HepG2 (cell line): Measurements from ENCODE around the gene ZNF621. TPM values are rescaled to one million over a fixed set of nuclear protein-coding genes. Genes with fewer than 3 reads are reported as not detected.

Source experiments
- ATAC-seq: fragments of 200-7000 bp; cut with Tn5 transposase; 3 replicates; pipeline ENCODE4 v1.9.1; 2020; ENCODE audit warnings: mild to moderate bottlenecking, moderate library complexity
- BruUV-seq: library from RNA; stranded (reverse); fragments of 400-500 nt; replicated peaks from 2 replicates; lab custom pipeline; 2021; lab: Mats Ljungman, UMichigan
- CTCF ChIA-PET: fragments of 300-600 bp; formaldehyde crosslinking; extraction: SDS; loops from one replicate; lab custom pipeline; 2021; ENCODE audit warnings: low total read pairs, inconsistent platforms, low intra/inter-chr PET ratio; lab: Yijun Ruan, JAX
- POLR2A ChIA-PET: fragments of 350-600 bp; sonication (Branson Sonifier 250); formaldehyde crosslinking; loops from one replicate; lab custom pipeline; 2020; ENCODE audit warnings: antibody characterized with exemption, inconsistent platforms; lab: Yijun Ruan, JAX
- DNase-seq: peaks from one replicate; pipeline ENCODE4 v3.0.0-alpha.2; 2015; ENCODE audit warnings: low spot score
- FAIRE-seq: peaks from 3 replicates; lab custom pipeline; 2011; peaks lifted over from hg19 to GRCh38; lab: Jason Lieb, UNC
- H2AFZ ChIP-seq: one replicate; pipeline ENCODE4 v1.6.1; 2011; ENCODE audit warnings: low read length, inconsistent platforms
- H3K27ac ChIP-seq: fragments of 300-600 bp; 3 replicates; pipeline ENCODE4 v1.8.0; 2011; ENCODE audit warnings: mixed run types, mild to moderate bottlenecking, mixed read lengths, low read length, inconsistent platforms; ENCODE audit not compliant: insufficient read depth; ENCODE audit errors: extremely low read length
- H3K27me3 ChIP-seq, 2 experiments: fragments of 200-600 bp in 1 of 2; 2 replicates in 1 of 2; 3 replicates in 1 of 2; pipeline versions ENCODE4 v1.6.0 to v1.8.0; 2011; ENCODE audit warnings: low read length in 2 of 2, mild to moderate bottlenecking in 2 of 2, moderate library complexity in 2 of 2, inconsistent platforms in 1 of 2; ENCODE audit not compliant: insufficient read depth in 2 of 2, control insufficient read depth in 1 of 2
- H3K36me3 ChIP-seq, 2 experiments: fragments of 200-600 bp in 1 of 2; replicated peaks in 1 of 2; 2 replicates in 1 of 2; 3 replicates in 1 of 2; pipeline versions ENCODE4 v1.5.1 to v1.8.0; 2011; ENCODE audit warnings: low read length in 2 of 2, inconsistent platforms in 1 of 2; ENCODE audit not compliant: insufficient read depth in 2 of 2, control insufficient read depth in 1 of 2
- H3K4me1 ChIP-seq: 2 replicates; pipeline ENCODE4 v1.5.1; 2012; ENCODE audit warnings: low read length, inconsistent platforms; ENCODE audit not compliant: insufficient read depth
- H3K4me2 ChIP-seq: 2 replicates; pipeline ENCODE4 v1.6.0; 2011; ENCODE audit warnings: low read depth, low read length, inconsistent platforms
- H3K4me3 ChIP-seq, 3 experiments: fragments of 200-600 bp in 1 of 3; sonication (generic), shearing (Covaris generic) in 1 of 3; replicated peaks in 1 of 3; 2 replicates each; pipeline ENCODE4 v1.5.1; 2011 to 2016; ENCODE audit warnings: low read length in 3 of 3, inconsistent platforms in 2 of 3, low read depth in 2 of 3, mild to moderate bottlenecking in 2 of 3, control low read depth in 1 of 3, mixed read lengths in 1 of 3; ENCODE audit not compliant: insufficient read depth in 1 of 3
- H3K79me2 ChIP-seq: one replicate; pipeline ENCODE4 v1.6.1; 2011; ENCODE audit warnings: low read length, inconsistent platforms; ENCODE audit not compliant: insufficient read depth
- H3K9ac ChIP-seq: 2 replicates; pipeline ENCODE4 v1.6.0; 2011; ENCODE audit warnings: mild to moderate bottlenecking, low read depth, low read length, inconsistent platforms; ENCODE audit not compliant: insufficient read depth
- H3K9me3 ChIP-seq: 2 replicates; pipeline ENCODE4 v1.5.1; 2012; ENCODE audit warnings: mild to moderate bottlenecking, low read length
- H4K20me1 ChIP-seq: 2 replicates; pipeline ENCODE4 v1.6.0; 2011; ENCODE audit warnings: inconsistent platforms, mild to moderate bottlenecking, low read length, moderate library complexity; ENCODE audit not compliant: insufficient read depth
- CCDC6 ChIP-seq: sonication (generic); formaldehyde crosslinking; IDR thresholded peaks from 2 replicates; pipeline ENCODE4 v1.8.1; 2022; ENCODE audit warnings: mild to moderate bottlenecking, missing genetic modification reagents, moderate library complexity
- HNRNPL ChIP-seq: fragments of 200-400 bp; formaldehyde crosslinking; IDR thresholded peaks from 2 replicates; pipeline ENCODE4 v1.6.1; 2017; ENCODE audit warnings: mild to moderate bottlenecking, low read depth, low read length
- MAFF ChIP-seq: IDR thresholded peaks from 2 replicates; pipeline ENCODE4 v1.6.1; 2011; ENCODE audit warnings: low read depth, low read length, improper control_type of control experiment
- MAFK ChIP-seq, 2 experiments: IDR thresholded peaks in 1 of 2; conservative IDR thresholded peaks in 1 of 2; 2 replicates each; pipeline ENCODE4 v1.6.1; 2011; ENCODE audit warnings: improper control_type of control experiment in 2 of 2, low read length in 2 of 2
- MNT ChIP-seq: fragments of 450-650 bp; IDR thresholded peaks from 2 replicates; pipeline ENCODE4 v1.6.1; 2016
- MTA1 ChIP-seq: sonication (generic); formaldehyde crosslinking; IDR thresholded peaks from 2 replicates; pipeline ENCODE4 v1.4.0; 2020; ENCODE audit warnings: missing genetic modification reagents, mild to moderate bottlenecking, borderline replicate concordance
- NFIC ChIP-seq: IDR thresholded peaks from 2 replicates; pipeline ENCODE4 v1.6.1; 2012; ENCODE audit warnings: mild to moderate bottlenecking, low read length, inconsistent platforms
- RFX3 ChIP-seq: IDR thresholded peaks from 2 replicates; pipeline ENCODE4 v1.6.1; 2016; ENCODE audit warnings: missing biosample characterization, missing genetic modification reagents
- THAP11 ChIP-seq: IDR thresholded peaks from 2 replicates; pipeline ENCODE4 v1.6.1; 2016; ENCODE audit warnings: missing biosample characterization, missing genetic modification reagents
- ZFP91 ChIP-seq: sonication (generic); formaldehyde crosslinking; IDR thresholded peaks from 2 replicates; pipeline ENCODE4 v1.9.0; 2022; ENCODE audit warnings: missing genetic modification reagents, mild to moderate bottlenecking, borderline replicate concordance
- ZMAT5 ChIP-seq: sonication (generic); formaldehyde crosslinking; IDR thresholded peaks from 2 replicates; pipeline ENCODE4 v1.5.0; 2020; ENCODE audit warnings: mild to moderate bottlenecking, low read depth, missing genetic modification reagents, borderline replicate concordance
- ZNF414 ChIP-seq: sonication (generic); formaldehyde crosslinking; IDR thresholded peaks from 2 replicates; pipeline ENCODE4 v1.5.0; 2020; ENCODE audit warnings: missing genetic modification reagents
- ZNF512 ChIP-seq: sonication (generic); formaldehyde crosslinking; IDR thresholded peaks from 2 replicates; pipeline ENCODE4 v1.4.0; 2020; ENCODE audit warnings: mild to moderate bottlenecking, missing genetic modification reagents
- ZNF674 ChIP-seq: sonication (generic); formaldehyde crosslinking; IDR thresholded peaks from 2 replicates; pipeline ENCODE4 v1.5.0; 2020; ENCODE audit warnings: low read depth, mild to moderate bottlenecking, missing genetic modification reagents
- WGBS: methylation state at CpG from one replicate; pipeline ENCODE4 v1.1.6; 2017; ENCODE audit warnings: low lambda C conversion rate; 5-methylcytosine and 5-hydroxymethylcytosine counted together
- in situ Hi-C: cut with HindIII; loops from 2 replicates; pipeline ENCODE4 v1.10.0; 2017; ENCODE audit warnings: low pct_unique_long_range_greater_than_20kb; ENCODE audit not compliant: extremely low pct_ligation_motif_present
- intact Hi-C: fragments of 100-400 bp; cut with micrococcal nuclease; formaldehyde crosslinking; loops from one replicate; pipeline ENCODE4 v1.10.0; 2022; ENCODE audit not compliant: unreplicated experiment
- polyA plus RNA-seq, 8 experiments: library from polyadenylated mRNA; depleted of rRNA in 3 of 8; stranded (reverse) in 7 of 8; unstranded in 1 of 8; fragments of >200 nt; fragmentation: Illumina TruSeq in 4 of 8; extraction: Trizol in 4 of 8; gene quantifications; 2 replicates each; pipeline versions ENCODE4 v1.2.1 to v1.2.3, GENCODE V29; 2011 to 2016; ENCODE audit warnings: low read depth in 4 of 8, missing spikeins in 1 of 8, mixed read lengths in 1 of 8; ENCODE audit not compliant: insufficient read depth in 1 of 8
- total RNA-seq, 5 experiments: library from RNA; depleted of rRNA; stranded (reverse); fragments of >200 nt; fragmentation: Illumina TruSeq; extraction: Trizol; gene quantifications; 2 replicates each; pipeline ENCODE4 v1.2.3, GENCODE V29; 2016; ENCODE audit warnings: low read depth in 1 of 5

Gene ZNF621
- total and polyA plus RNA-seq, 2 of the 13 experiments (the other 11 are each of a cell fraction or from before 2014, with no cell fraction given): 13.2 to 14.9 TPM

- Histone ChIP-seq H3K27ac (no peak overlapping the region), H3K4me2 (no peak overlapping the region), H3K36me3 (peaks cover 13 to 58% of the 10 kb centered on the region in 2 experiments), H2AFZ (no peak overlapping the region), H3K27me3 (no peaks in the 10 kb centered on the region), H3K9ac (no peak overlapping the region), H3K4me1 (no peaks in the 10 kb centered on the region), H4K20me1 (no peaks in the 10 kb centered on the region), H3K79me2 (no peaks in the 10 kb centered on the region), H3K9me3 (no peaks in the 10 kb centered on the region), H3K4me3 (no peak overlapping the region)
- BruUV-seq: no TSS peak
- DNase-seq (no peak), ATAC-seq (no peak), FAIRE-seq (no peak)
- ChIA-PET CTCF (no interaction called here), POLR2A (no interaction called here)
- no peak for TF ChIP-seq NFIC
- peak in 1 of 2 experiments; percentile 73; a peak in 3 of 4 replicates for TF ChIP-seq MAFK (conservative IDR thresholded peaks at IDR 0.05 in 1 of 2, IDR thresholded peaks at IDR 0.05 in 1 of 2; ENCODE audit: low read length in 2 of 2)
- peak; percentile 61 for TF ChIP-seq MAFF
- in situ Hi-C loops (no loop called here), intact Hi-C loops (no loop called here)
Measured at GRCh38 chr3:40534283-40534682, 9.5 kb downstream of the ZNF621 start.

- ChIA-PET CTCF (no interaction called here), POLR2A (no interaction called here)
- WGBS: 80% methylated on average over 1 of the region's 1 CpG
- no peaks in the 10 kb centered on the region for H3K4me1 ChIP-seq
- H3K4me2 ChIP-seq: no peak overlapping the region
- in situ Hi-C loops: no loop called here
- H4K20me1 ChIP-seq: no peaks in the 10 kb centered on the region
- no peaks in the 10 kb centered on the region for H3K79me2 ChIP-seq
- no peak overlapping the region for H2AFZ ChIP-seq
- intact Hi-C loops: no loop called here
- H3K27me3 ChIP-seq: no peaks in the 10 kb centered on the region
- FAIRE-seq (no peak), ATAC-seq (no peak), DNase-seq (no peak)
- no peak overlapping the region for H3K4me3 ChIP-seq
- no peaks in the 10 kb centered on the region for H3K9me3 ChIP-seq
- no peak overlapping the region for H3K9ac ChIP-seq
- no TSS peak for BruUV-seq
- no peaks in the 10 kb centered on the region for H3K36me3 ChIP-seq
- H3K27ac ChIP-seq: no peak overlapping the region
- no peak for TF ChIP-seq MTA1
- no peak for TF ChIP-seq ZFP91 (CRISPR knock-in tag)
- TF ChIP-seq ZNF512 (CRISPR knock-in tag): no peak
- TF ChIP-seq CCDC6: no peak
- TF ChIP-seq ZNF414 (CRISPR knock-in tag): no peak
- no peak for TF ChIP-seq THAP11 (CRISPR knock-in tag)
- TF ChIP-seq RFX3 (CRISPR knock-in tag): no peak
- no peak for TF ChIP-seq MNT
- TF ChIP-seq HNRNPL: no peak
- no peak for TF ChIP-seq ZNF674 (CRISPR knock-in tag)
- TF ChIP-seq ZMAT5: no peak
Measured at GRCh38 chr3:40546816-40547215, 22.1 kb downstream of the ZNF621 start.
